GM19452 (cell line): Measurements from ENCODE around the gene KSR2.
"Not testable (repeated sequence)": the region's sequence is repeated elsewhere in the genome, so short reads cannot be mapped to it uniquely, and the experiment has no call there.

ENCODE experiments used
- ATAC-seq: cut with Tn5 transposase; IDR thresholded peaks from one replicate; pipeline ENCODE4 v1.9.1; 2021; ENCODE audit not compliant: unreplicated experiment

Gene KSR2

GRCh38 chr12:117768860-117769259 is 199.9 kb downstream of the KSR2 start:
- ATAC-seq: no peak

- ATAC-seq: no peak
Observed at GRCh38 chr12:117766008-117766407, 202.8 kb downstream of the KSR2 start.

- ATAC-seq: no peak
Observed at GRCh38 chr12:117762143-117762542, 206.6 kb downstream of the KSR2 start.

GRCh38 chr12:117761528-117762100 is 207.2 kb downstream of the KSR2 start:
- ATAC-seq: no peak

GRCh38 chr12:117760990-117761389 is 207.8 kb downstream of the KSR2 start:
- ATAC-seq: no peak

- no peak for ATAC-seq
Observed at GRCh38 chr12:117750657-117751056, 218.1 kb downstream of the KSR2 start.

GRCh38 chr12:117749431-117749830 is 219.4 kb downstream of the KSR2 start:
- no peak for ATAC-seq

- ATAC-seq: not testable (repeated sequence)
Observed at GRCh38 chr12:117746358-117746757, 222.4 kb downstream of the KSR2 start.

GRCh38 chr12:117744418-117744817 is 224.4 kb downstream of the KSR2 start:
- no peak for ATAC-seq

- no peak for ATAC-seq
Observed at GRCh38 chr12:117743761-117744160, 225.0 kb downstream of the KSR2 start.

GRCh38 chr12:117742721-117743120 is 226.1 kb downstream of the KSR2 start:
- ATAC-seq: no peak

- no peak for ATAC-seq
Observed at GRCh38 chr12:117738233-117738632, 230.6 kb downstream of the KSR2 start.

- no peak for ATAC-seq
Observed at GRCh38 chr12:117733549-117733805, 235.3 kb downstream of the KSR2 start.

GRCh38 chr12:117732761-117733548 is 235.8 kb downstream of the KSR2 start:
- no peak for ATAC-seq

- ATAC-seq: not testable (repeated sequence)
Observed at GRCh38 chr12:117731131-117731530, 237.7 kb downstream of the KSR2 start.

- ATAC-seq: no peak
Observed at GRCh38 chr12:117727301-117727700, 241.5 kb downstream of the KSR2 start.

- no peak for ATAC-seq
Observed at GRCh38 chr12:117724543-117724942, 244.2 kb downstream of the KSR2 start.

- ATAC-seq: no peak
Observed at GRCh38 chr12:117718559-117718958, 250.2 kb downstream of the KSR2 start.

GRCh38 chr12:117718141-117718540 is 250.6 kb downstream of the KSR2 start:
- ATAC-seq: no peak

GRCh38 chr12:117714203-117714602 is 254.6 kb downstream of the KSR2 start:
- ATAC-seq: no peak

- no peak for ATAC-seq
Observed at GRCh38 chr12:117710121-117710520, 258.7 kb downstream of the KSR2 start.

GRCh38 chr12:117707861-117708260 is 260.9 kb downstream of the KSR2 start:
- ATAC-seq: no peak

GRCh38 chr12:117703584-117703983 is 265.2 kb downstream of the KSR2 start:
- ATAC-seq: no peak
